HG03571 (cell line): Measurements from ENCODE around the gene SEZ6.

ENCODE experiments used
- ATAC-seq: cut with Tn5 transposase; IDR thresholded peaks from one replicate; pipeline ENCODE4 v1.9.1; 2021; ENCODE audit not compliant: unreplicated experiment

SEZ6 gene

GRCh38 chr17:29005936-29006511 lies at the start of gene SEZ6:
SEZ6 (minus strand) TSS chr17:29006033; CDS start chr17:29005869, 164 bp downstream.
- ATAC-seq, result no peak

- no peak for ATAC-seq
Observed at GRCh38 chr17:29054835-29055234, 49.0 kb upstream of the SEZ6 start.

- no peak for ATAC-seq
Observed at GRCh38 chr17:29051731-29052130, 45.9 kb upstream of the SEZ6 start.

GRCh38 chr17:29051194-29051593 lies 45.4 kb upstream of the SEZ6 start:
- no peak for ATAC-seq

GRCh38 chr17:29050176-29050575 lies 44.3 kb upstream of the SEZ6 start:
- ATAC-seq, result no peak

- no peak for ATAC-seq
Observed at GRCh38 chr17:29049541-29050145, 43.8 kb upstream of the SEZ6 start.

GRCh38 chr17:29048440-29049368 lies 42.9 kb upstream of the SEZ6 start:
- no peak for ATAC-seq

GRCh38 chr17:29046473-29046839 lies 40.6 kb upstream of the SEZ6 start:
- no peak for ATAC-seq

GRCh38 chr17:29045734-29046472 lies 40.1 kb upstream of the SEZ6 start:
- ATAC-seq, result no peak

- no peak for ATAC-seq
Observed at GRCh38 chr17:29045026-29045425, 39.2 kb upstream of the SEZ6 start.

- ATAC-seq, result no peak
Observed at GRCh38 chr17:29043539-29044145, 37.8 kb upstream of the SEZ6 start.

- ATAC-seq, result no peak
Observed at GRCh38 chr17:29042679-29043538, 37.1 kb upstream of the SEZ6 start, which contains the start of gene PIPOX. PIPOX (plus strand) TSS chr17:29043141; CDS start chr17:29043226, 85 bp downstream.

GRCh38 chr17:29042026-29042678 lies 36.3 kb upstream of the SEZ6 start:
- ATAC-seq, result no peak

GRCh38 chr17:29041571-29041970 lies 35.7 kb upstream of the SEZ6 start:
- no peak for ATAC-seq

GRCh38 chr17:29041091-29041490 lies 35.3 kb upstream of the SEZ6 start:
- no peak for ATAC-seq

GRCh38 chr17:29039764-29040598 lies 34.1 kb upstream of the SEZ6 start:
- no peak for ATAC-seq

- ATAC-seq, result no peak
Observed at GRCh38 chr17:29038085-29038795, 32.4 kb upstream of the SEZ6 start.

GRCh38 chr17:29037739-29038084 lies 31.9 kb upstream of the SEZ6 start:
- no peak for ATAC-seq
